ENCODE data around the gene TRIM2.

- TF ChIP-seq, protein P1, sequence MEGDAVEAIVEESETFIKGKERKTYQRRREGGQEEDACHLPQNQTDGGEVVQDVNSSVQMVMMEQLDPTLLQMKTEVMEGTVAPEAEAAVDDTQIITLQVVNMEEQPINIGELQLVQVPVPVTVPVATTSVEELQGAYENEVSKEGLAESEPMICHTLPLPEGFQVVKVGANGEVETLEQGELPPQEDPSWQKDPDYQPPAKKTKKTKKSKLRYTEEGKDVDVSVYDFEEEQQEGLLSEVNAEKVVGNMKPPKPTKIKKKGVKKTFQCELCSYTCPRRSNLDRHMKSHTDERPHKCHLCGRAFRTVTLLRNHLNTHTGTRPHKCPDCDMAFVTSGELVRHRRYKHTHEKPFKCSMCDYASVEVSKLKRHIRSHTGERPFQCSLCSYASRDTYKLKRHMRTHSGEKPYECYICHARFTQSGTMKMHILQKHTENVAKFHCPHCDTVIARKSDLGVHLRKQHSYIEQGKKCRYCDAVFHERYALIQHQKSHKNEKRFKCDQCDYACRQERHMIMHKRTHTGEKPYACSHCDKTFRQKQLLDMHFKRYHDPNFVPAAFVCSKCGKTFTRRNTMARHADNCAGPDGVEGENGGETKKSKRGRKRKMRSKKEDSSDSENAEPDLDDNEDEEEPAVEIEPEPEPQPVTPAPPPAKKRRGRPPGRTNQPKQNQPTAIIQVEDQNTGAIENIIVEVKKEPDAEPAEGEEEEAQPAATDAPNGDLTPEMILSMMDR (conservative IDR thresholded peaks at IDR 0.05; ENCODE audit: low read length) = no peak
- no peak for TF ChIP-seq EZH2phosphoT487 (IDR thresholded peaks at IDR 0.05; ENCODE audit: borderline replicate concordance, low read depth, low read length)
These were observed 14.7 kb downstream of the TRIM2 start for GRCh38 chr4:153218961-153219360.
